Astrocyte (in vitro differentiated cells and primary cell): Measurements from ENCODE around the gene ZFHX3.

Experiments used
- CTCF ChIP-seq: IDR thresholded peaks from 2 replicates; pipeline ENCODE4 v1.5.1; 2011; ENCODE audit warnings: low read depth, mild to moderate bottlenecking, inconsistent platforms, low read length, moderate library complexity; ENCODE audit not compliant: insufficient read depth
- EZH2 ChIP-seq: IDR thresholded peaks from 2 replicates; pipeline ENCODE4 v1.6.1; 2012; ENCODE audit warnings: mild to moderate bottlenecking, low read length, inconsistent platforms; ENCODE audit not compliant: insufficient read depth

GRCh38 chr16:72743011-72743761 lies 304.7 kb downstream of the ZFHX3 start:
- TF ChIP-seq EZH2 = no peak
- no peak for TF ChIP-seq CTCF
